Limb (tissue), 2 donors: ENCODE measurements around the gene ADCY1.
"Not testable (repeated sequence)": the region's sequence is repeated elsewhere in the genome, so short reads cannot be mapped to it uniquely, and the experiment has no call there.

Experiments used
- DNase-seq, 2 donors: peaks; one replicate each; pipeline ENCODE4 v3.0.0-alpha.2; 2016; ENCODE audit errors: extremely low spot score in 2 of 2

The ADCY1 gene

GRCh38 chr7:45708046-45708950 lies 134.1 kb downstream of the ADCY1 start:
- peak in 1 of 2 donors; percentile 18 for DNase-seq

GRCh38 chr7:45709168-45710042 lies 135.2 kb downstream of the ADCY1 start:
- peak in 1 of 2 donors; percentile 21 for DNase-seq

- DNase-seq = peak in 1 of 2 donors; percentile 8
Observed at GRCh38 chr7:45710271-45711160, 136.3 kb downstream of the ADCY1 start.

GRCh38 chr7:45711161-45711490 lies 137.0 kb downstream of the ADCY1 start:
- peak in 1 of 2 donors; percentile 17 for DNase-seq

GRCh38 chr7:45712057-45712689 lies 138.0 kb downstream of the ADCY1 start:
- DNase-seq = peak in 1 of 2 donors; percentile 23

- peak in 1 of 2 donors; percentile 8 for DNase-seq
Observed at GRCh38 chr7:45712872-45713668, 138.9 kb downstream of the ADCY1 start.

- DNase-seq = peak in 1 of 2 donors; percentile 22
Observed at GRCh38 chr7:45713669-45714520, 139.7 kb downstream of the ADCY1 start.

- peak in 1 of 2 donors; percentile 6 for DNase-seq
Observed at GRCh38 chr7:45714521-45714820, 140.3 kb downstream of the ADCY1 start.

GRCh38 chr7:45715471-45716352 lies 141.5 kb downstream of the ADCY1 start:
- DNase-seq = peak in 1 of 2 donors; percentile 25

- no peak for DNase-seq
Observed at GRCh38 chr7:45716380-45717203, 142.4 kb downstream of the ADCY1 start.

GRCh38 chr7:45717537-45718235 lies 143.5 kb downstream of the ADCY1 start:
- DNase-seq = no peak

- DNase-seq = no peak
Observed at GRCh38 chr7:45718464-45719330, 144.5 kb downstream of the ADCY1 start.

GRCh38 chr7:45720989-45721388 lies 146.8 kb downstream of the ADCY1 start:
- no peak for DNase-seq

- DNase-seq = peak in 1 of 2 donors; percentile 27
Observed at GRCh38 chr7:45721686-45722598, 147.8 kb downstream of the ADCY1 start.

GRCh38 chr7:45725231-45725630 lies 151.1 kb downstream of the ADCY1 start:
- DNase-seq = not testable (repeated sequence)
